SK-N-MC (cell line): ENCODE results near the gene IER3.

Experiments used
- EZH2 ChIP-seq: fragments of 200-600 bp; sonication (generic); IDR thresholded peaks from one replicate; pipeline ENCODE4 v1.6.1; 2017; ENCODE audit warnings: antibody characterized with exemption
- FOXP2 ChIP-seq: optimal IDR thresholded peaks from 2 replicates; pipeline ENCODE3; 2011; ENCODE audit warnings: mild to moderate bottlenecking, moderate library complexity; ENCODE audit not compliant: insufficient read depth; ENCODE audit errors: extremely low read length, control extremely low read depth
- POLR2AphosphoS5 ChIP-seq: IDR thresholded peaks from 2 replicates; pipeline ENCODE4 v1.6.1; 2012; ENCODE audit warnings: mild to moderate bottlenecking, low read depth, low read length, borderline replicate concordance

- TF ChIP-seq EZH2 (no peak), FOXP2 (no peak), POLR2AphosphoS5 (no peak)
Observed at GRCh38 chr6:30700340-30700739, 44.0 kb downstream of the IER3 start.
